HepG2 (cell line): ENCODE results near the gene RPS19BP1. TPM values are rescaled to one million over a fixed set of nuclear protein-coding genes. Genes with fewer than 3 reads are reported as not detected.
A peak's percentile ranks its signal among the peaks of the same experiment; 100 is the strongest.

Source experiments
- IRX3 ChIP-seq: sonication (generic); formaldehyde crosslinking; IDR thresholded peaks from 2 replicates; pipeline ENCODE4 v1.8.1; 2023; ENCODE audit warnings: mild to moderate bottlenecking, low read depth, missing genetic modification reagents, borderline replicate concordance
- KIAA2018 ChIP-seq: sonication (generic); formaldehyde crosslinking; IDR thresholded peaks from 2 replicates; pipeline ENCODE4 v1.5.0; 2020; ENCODE audit warnings: mild to moderate bottlenecking, missing genetic modification reagents, borderline replicate concordance
- NFYB ChIP-seq: sonication (generic); formaldehyde crosslinking; IDR thresholded peaks from 2 replicates; pipeline ENCODE4 v1.4.0; 2020; ENCODE audit warnings: missing genetic modification reagents
- RXRB ChIP-seq: IDR thresholded peaks from 2 replicates; pipeline ENCODE4 v1.6.1; 2016; ENCODE audit warnings: borderline replicate concordance, missing genetic modification reagents, missing compliant biosample characterization
- SCMH1 ChIP-seq: sonication (generic); formaldehyde crosslinking; IDR thresholded peaks from 2 replicates; pipeline ENCODE4 v1.9.0; 2021; ENCODE audit warnings: missing genetic modification reagents, mild to moderate bottlenecking, borderline replicate concordance
- SNRNP70 ChIP-seq: fragments of 200-400 bp; formaldehyde crosslinking; IDR thresholded peaks from 2 replicates; pipeline ENCODE4 v1.6.1; 2017; ENCODE audit warnings: mild to moderate bottlenecking, low read depth, low read length, moderate library complexity
- ZBTB21 ChIP-seq: sonication (generic); formaldehyde crosslinking; IDR thresholded peaks from 2 replicates; pipeline ENCODE4 v1.4.0; 2020; ENCODE audit warnings: missing genetic modification reagents
- ZNF251 ChIP-seq: sonication (generic); formaldehyde crosslinking; IDR thresholded peaks from 2 replicates; pipeline ENCODE4 v1.9.0; 2021; ENCODE audit warnings: mild to moderate bottlenecking, missing genetic modification reagents
- ZNF451 ChIP-seq: sonication (generic); formaldehyde crosslinking; IDR thresholded peaks from 2 replicates; pipeline ENCODE4 v1.5.0; 2020; ENCODE audit warnings: mild to moderate bottlenecking, missing genetic modification reagents
- ZNF746 ChIP-seq: sonication (generic); formaldehyde crosslinking; IDR thresholded peaks from 2 replicates; pipeline ENCODE4 v1.8.0; 2022; ENCODE audit warnings: mild to moderate bottlenecking, missing genetic modification reagents
- ZSCAN22 ChIP-seq: sonication (generic); formaldehyde crosslinking; IDR thresholded peaks from 2 replicates; pipeline ENCODE4 v1.4.0; 2020; ENCODE audit warnings: mild to moderate bottlenecking, missing genetic modification reagents
- polyA plus RNA-seq, 8 experiments: library from polyadenylated mRNA; depleted of rRNA in 3 of 8; stranded (reverse) in 7 of 8; unstranded in 1 of 8; fragments of >200 nt; fragmentation: Illumina TruSeq in 4 of 8; extraction: Trizol in 4 of 8; gene quantifications; 2 replicates each; pipeline versions ENCODE4 v1.2.1 to v1.2.3, GENCODE V29; 2011 to 2016; ENCODE audit warnings: low read depth in 4 of 8, missing spikeins in 1 of 8, mixed read lengths in 1 of 8; ENCODE audit not compliant: insufficient read depth in 1 of 8
- total RNA-seq, 5 experiments: library from RNA; depleted of rRNA; stranded (reverse); fragments of >200 nt; fragmentation: Illumina TruSeq; extraction: Trizol; gene quantifications; 2 replicates each; pipeline ENCODE4 v1.2.3, GENCODE V29; 2016; ENCODE audit warnings: low read depth in 1 of 5
- TF ChIP-seq, protein P1 (sequence below): sonication (generic); formaldehyde crosslinking; IDR thresholded peaks from 2 replicates; pipeline ENCODE4 v1.5.1; 2020; ENCODE audit warnings: mild to moderate bottlenecking, missing genetic modification reagents, moderate library complexity
- TF ChIP-seq, protein P2 (sequence below): sonication (generic); formaldehyde crosslinking; IDR thresholded peaks from 2 replicates; pipeline ENCODE4 v1.5.0; 2020; ENCODE audit warnings: mild to moderate bottlenecking, missing genetic modification reagents, moderate library complexity
- TF ChIP-seq, protein P3 (sequence below): IDR thresholded peaks from 2 replicates; pipeline ENCODE4 v1.6.1; 2016; ENCODE audit warnings: low read depth

RPS19BP1 gene
- total and polyA plus RNA-seq, 2 of the 13 experiments (the other 11 are each of a cell fraction or from before 2014, with no cell fraction given), result 44.3 to 81.3 TPM

DNA sequence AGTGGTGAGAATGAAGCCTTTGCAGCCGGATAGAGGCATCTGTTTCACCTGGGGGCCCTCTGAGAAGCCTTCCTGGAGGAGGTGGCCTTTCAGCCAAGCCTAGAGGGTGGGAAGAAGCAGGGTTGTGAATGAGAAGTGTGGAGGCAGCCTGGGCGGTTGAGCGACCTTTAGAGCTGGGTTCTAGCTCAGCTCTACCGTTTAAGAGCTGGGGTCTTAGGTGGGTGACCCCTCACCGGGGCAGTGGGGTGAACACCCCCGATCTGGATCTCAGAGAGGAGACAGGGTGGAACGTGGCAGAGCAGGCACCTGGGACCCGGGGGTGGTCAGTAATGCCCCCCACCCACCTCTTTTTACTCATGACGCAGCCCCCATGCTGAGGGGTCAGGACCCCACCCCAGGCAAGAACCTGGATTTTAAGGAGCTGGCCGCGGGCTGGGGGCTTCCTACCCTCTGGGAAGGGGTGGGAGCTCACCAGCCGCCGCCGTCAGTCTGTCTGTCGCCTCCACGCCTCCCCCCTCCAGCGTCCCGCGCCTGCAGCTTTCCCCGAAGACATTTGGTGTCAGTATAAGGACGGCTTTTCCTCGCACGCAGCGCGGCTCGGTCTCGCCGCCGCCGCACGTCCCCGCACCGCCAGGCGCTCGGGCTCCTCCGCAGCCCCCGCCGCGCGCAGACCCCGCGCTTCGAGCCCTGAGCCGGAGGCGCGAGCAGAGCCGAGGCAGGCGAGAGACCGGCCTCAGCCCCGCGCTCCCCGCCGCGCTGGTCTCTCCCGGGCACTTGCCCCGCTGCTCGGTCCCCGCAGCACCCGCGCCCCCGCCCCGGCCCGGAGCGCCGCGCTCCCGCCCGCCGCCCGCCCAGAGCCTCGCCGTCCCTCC lies 24.7 kb upstream of the RPS19BP1 start (continued):
- TF ChIP-seq KIAA2018 (CRISPR knock-in tag) (no peak), IRX3 (CRISPR knock-in tag) (no peak), ZSCAN22 (peak; percentile 76; the same call in 1 of the 2 replicates), ZNF451 (CRISPR knock-in tag) (no peak), SNRNP70 (no peak), NFYB (CRISPR knock-in tag) (no peak), ZNF251 (CRISPR knock-in tag) (no peak), RXRB (CRISPR knock-in tag) (no peak), SCMH1 (CRISPR knock-in tag) (no peak), ZBTB21 (CRISPR knock-in tag) (no peak), ZNF746 (CRISPR knock-in tag) (no peak)
- TF ChIP-seq, protein P1, sequence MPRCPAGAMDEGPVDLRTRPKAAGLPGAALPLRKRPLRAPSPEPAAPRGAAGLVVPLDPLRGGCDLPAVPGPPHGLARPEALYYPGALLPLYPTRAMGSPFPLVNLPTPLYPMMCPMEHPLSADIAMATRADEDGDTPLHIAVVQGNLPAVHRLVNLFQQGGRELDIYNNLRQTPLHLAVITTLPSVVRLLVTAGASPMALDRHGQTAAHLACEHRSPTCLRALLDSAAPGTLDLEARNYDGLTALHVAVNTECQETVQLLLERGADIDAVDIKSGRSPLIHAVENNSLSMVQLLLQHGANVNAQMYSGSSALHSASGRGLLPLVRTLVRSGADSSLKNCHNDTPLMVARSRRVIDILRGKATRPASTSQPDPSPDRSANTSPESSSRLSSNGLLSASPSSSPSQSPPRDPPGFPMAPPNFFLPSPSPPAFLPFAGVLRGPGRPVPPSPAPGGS (CRISPR knock-in tag), result no peak
- TF ChIP-seq, protein P2, sequence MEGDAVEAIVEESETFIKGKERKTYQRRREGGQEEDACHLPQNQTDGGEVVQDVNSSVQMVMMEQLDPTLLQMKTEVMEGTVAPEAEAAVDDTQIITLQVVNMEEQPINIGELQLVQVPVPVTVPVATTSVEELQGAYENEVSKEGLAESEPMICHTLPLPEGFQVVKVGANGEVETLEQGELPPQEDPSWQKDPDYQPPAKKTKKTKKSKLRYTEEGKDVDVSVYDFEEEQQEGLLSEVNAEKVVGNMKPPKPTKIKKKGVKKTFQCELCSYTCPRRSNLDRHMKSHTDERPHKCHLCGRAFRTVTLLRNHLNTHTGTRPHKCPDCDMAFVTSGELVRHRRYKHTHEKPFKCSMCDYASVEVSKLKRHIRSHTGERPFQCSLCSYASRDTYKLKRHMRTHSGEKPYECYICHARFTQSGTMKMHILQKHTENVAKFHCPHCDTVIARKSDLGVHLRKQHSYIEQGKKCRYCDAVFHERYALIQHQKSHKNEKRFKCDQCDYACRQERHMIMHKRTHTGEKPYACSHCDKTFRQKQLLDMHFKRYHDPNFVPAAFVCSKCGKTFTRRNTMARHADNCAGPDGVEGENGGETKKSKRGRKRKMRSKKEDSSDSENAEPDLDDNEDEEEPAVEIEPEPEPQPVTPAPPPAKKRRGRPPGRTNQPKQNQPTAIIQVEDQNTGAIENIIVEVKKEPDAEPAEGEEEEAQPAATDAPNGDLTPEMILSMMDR (CRISPR knock-in tag), result 0 out of 2 replicates have a peak, but pooled peaks have one; percentile 19
- TF ChIP-seq, protein P3, sequence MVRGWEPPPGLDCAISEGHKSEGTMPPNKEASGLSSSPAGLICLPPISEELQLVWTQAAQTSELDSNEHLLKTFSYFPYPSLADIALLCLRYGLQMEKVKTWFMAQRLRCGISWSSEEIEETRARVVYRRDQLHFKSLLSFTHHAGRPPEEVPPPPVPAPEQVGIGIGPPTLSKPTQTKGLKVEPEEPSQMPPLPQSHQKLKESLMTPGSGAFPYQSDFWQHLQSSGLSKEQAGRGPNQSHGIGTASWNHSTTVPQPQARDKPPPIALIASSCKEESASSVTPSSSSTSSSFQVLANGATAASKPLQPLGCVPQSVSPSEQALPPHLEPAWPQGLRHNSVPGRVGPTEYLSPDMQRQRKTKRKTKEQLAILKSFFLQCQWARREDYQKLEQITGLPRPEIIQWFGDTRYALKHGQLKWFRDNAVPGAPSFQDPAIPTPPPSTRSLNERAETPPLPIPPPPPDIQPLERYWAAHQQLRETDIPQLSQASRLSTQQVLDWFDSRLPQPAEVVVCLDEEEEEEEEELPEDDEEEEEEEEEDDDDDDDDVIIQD (CRISPR knock-in tag), result no peak
